HCT116 (cell line): ENCODE data around the gene PPP1R36. TPM values are rescaled to one million over a fixed set of nuclear protein-coding genes. Genes with fewer than 3 reads are reported as not detected.
"Not testable (repeated sequence)": the region's sequence is repeated elsewhere in the genome, so short reads cannot be mapped to it uniquely, and the experiment has no call there.

Experiments used
- ATAC-seq: fragments of 200-7000 bp; cut with Tn5 transposase; 2 replicates; pipeline ENCODE4 v1.9.1; 2020; ENCODE audit warnings: mild to moderate bottlenecking, moderate library complexity
- BruUV-seq: library from RNA; stranded (reverse); fragments of 400-500 nt; replicated peaks from 2 replicates; lab custom pipeline; 2021; lab: Mats Ljungman, UMichigan
- CTCF ChIA-PET: fragments of 300-600 bp; sonication (Branson Sonifier 250); formaldehyde crosslinking; loops from one replicate; lab custom pipeline; 2021; ENCODE audit warnings: antibody characterized with exemption; lab: Charles Lee
- POLR2A ChIA-PET: fragments of 300-600, 350-600 bp; sonication (Branson Sonifier 250); formaldehyde crosslinking; loops from one replicate; lab custom pipeline; 2021; ENCODE audit warnings: antibody characterized with exemption; lab: Charles Lee
- RAD21 ChIA-PET, 2 experiments: fragments of 300-600 bp; sonication (Branson Sonifier 250); formaldehyde crosslinking; loops; one replicate each; lab custom pipeline; 2023; ENCODE audit warnings: low total read pairs in 2 of 2; ENCODE audit not compliant: uncharacterized antibody in 2 of 2, unreplicated experiment in 2 of 2, low non-redundant PET in 1 of 2; lab: Charles Lee
- DNase-seq: peaks from one replicate; pipeline ENCODE4 v3.0.0-alpha.2; 2010; ENCODE audit warnings: low read depth, low spot score
- H2AFZ ChIP-seq: fragments of 200-600 bp; shearing (Covaris generic), sonication (generic); 2 replicates; pipeline ENCODE4 v1.6.1; 2017; ENCODE audit warnings: low read depth, mixed run types, mixed read lengths, antibody characterized with exemption, low read length; ENCODE audit not compliant: poor library complexity, severe bottlenecking
- H3K27ac ChIP-seq: 2 replicates; pipeline ENCODE4 v1.5.1; 2012; ENCODE audit warnings: low read depth, low read length
- H3K27me3 ChIP-seq: fragments of 200-600 bp; sonication (generic); 2 replicates; pipeline ENCODE4 v1.6.1; 2016; ENCODE audit warnings: mixed run types, low read length, mixed read lengths; ENCODE audit not compliant: insufficient read depth
- H3K36me3 ChIP-seq, 2 experiments: fragments of 200-500 bp in 1 of 2; fragments of 200-600 bp in 1 of 2; sonication (Bioruptor generic) in 1 of 2; sonication (generic) in 1 of 2; 2 replicates each; pipeline versions ENCODE4 v1.5.1 to v1.6.1; 2014 to 2016; ENCODE audit warnings: low read length in 2 of 2, inconsistent platforms in 1 of 2, mixed read lengths in 1 of 2, mixed run types in 1 of 2; ENCODE audit not compliant: insufficient read depth in 2 of 2, control insufficient read depth in 1 of 2
- H3K4me1 ChIP-seq, 2 experiments: fragments of 200-600 bp in 1 of 2; sonication (generic) in 1 of 2; 2 replicates each; pipeline versions ENCODE4 v1.5.1 to v1.6.1; 2012 to 2017; ENCODE audit warnings: low read length in 2 of 2, inconsistent platforms in 1 of 2, mild to moderate bottlenecking in 1 of 2, mixed read lengths in 1 of 2, mixed run types in 1 of 2, moderate library complexity in 1 of 2; ENCODE audit not compliant: insufficient read depth in 2 of 2, control insufficient read depth in 1 of 2
- H3K4me2 ChIP-seq: fragments of 200-600 bp; sonication (generic); 2 replicates; pipeline ENCODE4 v1.6.1; 2017; ENCODE audit warnings: mixed run types, low read length, mixed read lengths
- H3K4me3 ChIP-seq, 2 experiments: fragments of 200-600 bp in 1 of 2; sonication (generic) in 1 of 2; replicated peaks in 1 of 2; 2 replicates each; pipeline ENCODE4 v1.5.1; 2011 to 2016; ENCODE audit warnings: low read length in 2 of 2, control low read depth in 1 of 2, low read depth in 1 of 2, mild to moderate bottlenecking in 1 of 2, mixed read lengths in 1 of 2, mixed run types in 1 of 2
- H3K79me2 ChIP-seq: fragments of 200-600 bp; sonication (generic); 2 replicates; pipeline ENCODE4 v1.6.1; 2017; ENCODE audit warnings: mild to moderate bottlenecking, mixed run types, low read length, moderate library complexity, mixed read lengths; ENCODE audit not compliant: insufficient read depth
- H3K9ac ChIP-seq: fragments of 200-600 bp; sonication (generic); 2 replicates; pipeline ENCODE4 v1.6.1; 2016; ENCODE audit warnings: low read length, mixed read lengths
- H3K9me2 ChIP-seq: fragments of 200-600 bp; sonication (generic), shearing (Covaris generic); 2 replicates; pipeline ENCODE4 v1.6.1; 2017; ENCODE audit warnings: mixed run types, mild to moderate bottlenecking, moderate library complexity; ENCODE audit not compliant: insufficient read depth
- H3K9me3 ChIP-seq, 2 experiments: fragments of 200-500 bp in 1 of 2; fragments of 200-600 bp in 1 of 2; sonication (Bioruptor generic) in 1 of 2; sonication (generic) in 1 of 2; 2 replicates each; pipeline ENCODE4 v1.6.1; 2014 to 2017; ENCODE audit warnings: low read length in 2 of 2, mixed read lengths in 2 of 2, inconsistent platforms in 1 of 2, low read depth in 1 of 2, mild to moderate bottlenecking in 1 of 2, mixed run types in 1 of 2, moderate library complexity in 1 of 2; ENCODE audit not compliant: control insufficient read depth in 1 of 2, insufficient read depth in 1 of 2
- H4K20me1 ChIP-seq: fragments of 200-600 bp; sonication (generic), shearing (Covaris generic); 2 replicates; pipeline ENCODE4 v1.6.1; 2017; ENCODE audit warnings: mixed run types, mild to moderate bottlenecking, moderate library complexity; ENCODE audit not compliant: insufficient read depth
- EGR1 ChIP-seq: IDR thresholded peaks from 2 replicates; pipeline ENCODE4 v1.6.1; 2012; ENCODE audit warnings: low read depth
- YY1 ChIP-seq: IDR thresholded peaks from 2 replicates; pipeline ENCODE4 v1.6.1; 2011; ENCODE audit warnings: low read length, low read depth, moderate library complexity, mild to moderate bottlenecking; ENCODE audit not compliant: insufficient replicate concordance; ENCODE audit errors: extremely low read depth
- ZBTB33 ChIP-seq: IDR thresholded peaks from 2 replicates; pipeline ENCODE4 v1.6.1; 2011; ENCODE audit warnings: mild to moderate bottlenecking, low read length, moderate library complexity; ENCODE audit not compliant: insufficient replicate concordance; ENCODE audit errors: extremely low read depth
- intact Hi-C: fragments of 100-400 bp; cut with micrococcal nuclease; formaldehyde crosslinking; loops from 2 replicates; pipeline ENCODE4 v1.10.0; 2022
- total RNA-seq: library from RNA; stranded (reverse); gene quantifications from one replicate; pipeline ENCODE4 v1.2.1, GENCODE V29; 2021; ENCODE audit not compliant: unreplicated experiment

Gene PPP1R36
- total RNA-seq, 1 experiment from 2014 or later: 0.47 TPM

GRCh38 chr14:64630778-64631177 lies 81.0 kb downstream of the PPP1R36 start:
- no peak overlapping the region for H3K9ac ChIP-seq
- CTCF ChIA-PET: no interaction called here
- H3K9me2 ChIP-seq: no peaks in the 10 kb centered on the region; the same call in 1 of the 2 replicates
- no peak overlapping the region for H3K4me2 ChIP-seq
- ATAC-seq (no peak), DNase-seq (no peak)
- TF ChIP-seq YY1: no peak
- TF ChIP-seq EGR1: no peak
- TF ChIP-seq ZBTB33: no peak
- no peaks in the 10 kb centered on the region for H3K79me2 ChIP-seq
- H3K4me1 ChIP-seq: no peaks in the 10 kb centered on the region
- POLR2A ChIA-PET: no interaction called here
- no peaks in the 10 kb centered on the region for H3K9me3 ChIP-seq
- intact Hi-C loops: loop anchor here (10.0 kb wide), 2 partner anchors 86 to 116 kb away; partner anchors contain the start of genes HSPA2 and PPP1R36
- no peaks in the 10 kb centered on the region for H4K20me1 ChIP-seq
- RAD21 ChIA-PET: no interaction called here
- H3K4me3 ChIP-seq: no peak overlapping the region
- no peaks in the 10 kb centered on the region for H3K27me3 ChIP-seq
- H3K27ac ChIP-seq: no peak overlapping the region
- no peaks in the 10 kb centered on the region for H3K36me3 ChIP-seq
- BruUV-seq: no TSS peak
- no peak overlapping the region for H2AFZ ChIP-seq

- H3K36me3 ChIP-seq, CTCF ChIA-PET, H4K20me1 ChIP-seq, H3K27ac ChIP-seq, H3K4me2 ChIP-seq, H3K27me3 ChIP-seq, ATAC-seq, DNase-seq, H3K9me2 ChIP-seq, H3K79me2 ChIP-seq, RAD21 ChIA-PET, BruUV-seq, POLR2A ChIA-PET, H3K4me1 ChIP-seq, H3K4me3 ChIP-seq, H3K9me3 ChIP-seq, H3K9ac ChIP-seq, H2AFZ ChIP-seq: not testable (repeated sequence)
- intact Hi-C loops: loop anchor here (10.0 kb wide), 2 partner anchors 86 to 116 kb away; partner anchors contain the start of genes HSPA2 and PPP1R36
These were observed 81.5 kb downstream of the PPP1R36 start for GRCh38 chr14:64631222-64631621.
